MM.1S (cell line): ENCODE results near the gene ARMC12.

Source experiments
- EZH2 ChIP-seq: fragments of 300-600 bp; sonication (generic); optimal IDR thresholded peaks from 2 replicates; pipeline ENCODE3; 2017; ENCODE audit warnings: low read depth, mild to moderate bottlenecking, antibody characterized with exemption, low read length, mixed read lengths
- EZH2phosphoT487 ChIP-seq: fragments of 300-600 bp; sonication (generic); IDR thresholded peaks from 2 replicates; pipeline ENCODE4 v1.6.1; 2018; ENCODE audit warnings: antibody characterized with exemption, low read length
- TF ChIP-seq, protein P1 (sequence below): fragments of 300-600 bp; sonication (generic); IDR thresholded peaks from 2 replicates; pipeline ENCODE4 v1.5.1; 2016; ENCODE audit warnings: antibody characterized with exemption, low read length, mixed read lengths

GRCh38 chr6:35786810-35787209 is 50.0 kb downstream of the ARMC12 start:
- TF ChIP-seq EZH2 (no peak), EZH2phosphoT487 (no peak)
- TF ChIP-seq, protein P1, sequence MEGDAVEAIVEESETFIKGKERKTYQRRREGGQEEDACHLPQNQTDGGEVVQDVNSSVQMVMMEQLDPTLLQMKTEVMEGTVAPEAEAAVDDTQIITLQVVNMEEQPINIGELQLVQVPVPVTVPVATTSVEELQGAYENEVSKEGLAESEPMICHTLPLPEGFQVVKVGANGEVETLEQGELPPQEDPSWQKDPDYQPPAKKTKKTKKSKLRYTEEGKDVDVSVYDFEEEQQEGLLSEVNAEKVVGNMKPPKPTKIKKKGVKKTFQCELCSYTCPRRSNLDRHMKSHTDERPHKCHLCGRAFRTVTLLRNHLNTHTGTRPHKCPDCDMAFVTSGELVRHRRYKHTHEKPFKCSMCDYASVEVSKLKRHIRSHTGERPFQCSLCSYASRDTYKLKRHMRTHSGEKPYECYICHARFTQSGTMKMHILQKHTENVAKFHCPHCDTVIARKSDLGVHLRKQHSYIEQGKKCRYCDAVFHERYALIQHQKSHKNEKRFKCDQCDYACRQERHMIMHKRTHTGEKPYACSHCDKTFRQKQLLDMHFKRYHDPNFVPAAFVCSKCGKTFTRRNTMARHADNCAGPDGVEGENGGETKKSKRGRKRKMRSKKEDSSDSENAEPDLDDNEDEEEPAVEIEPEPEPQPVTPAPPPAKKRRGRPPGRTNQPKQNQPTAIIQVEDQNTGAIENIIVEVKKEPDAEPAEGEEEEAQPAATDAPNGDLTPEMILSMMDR, result no peak
